GM21526 (cell line): ENCODE measurements around the gene IL1A.
A peak's percentile ranks its signal among the peaks of the same experiment; 100 is the strongest.
"Not testable (repeated sequence)": the region's sequence is repeated elsewhere in the genome, so short reads cannot be mapped to it uniquely, and the experiment has no call there.

Experiments used
- ATAC-seq: cut with Tn5 transposase; IDR thresholded peaks from one replicate; pipeline ENCODE4 v1.9.1; 2021; ENCODE audit warnings: moderate library complexity; ENCODE audit not compliant: unreplicated experiment, low FRiP score

Gene IL1A, protein sequence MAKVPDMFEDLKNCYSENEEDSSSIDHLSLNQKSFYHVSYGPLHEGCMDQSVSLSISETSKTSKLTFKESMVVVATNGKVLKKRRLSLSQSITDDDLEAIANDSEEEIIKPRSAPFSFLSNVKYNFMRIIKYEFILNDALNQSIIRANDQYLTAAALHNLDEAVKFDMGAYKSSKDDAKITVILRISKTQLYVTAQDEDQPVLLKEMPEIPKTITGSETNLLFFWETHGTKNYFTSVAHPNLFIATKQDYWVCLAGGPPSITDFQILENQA

DNA sequence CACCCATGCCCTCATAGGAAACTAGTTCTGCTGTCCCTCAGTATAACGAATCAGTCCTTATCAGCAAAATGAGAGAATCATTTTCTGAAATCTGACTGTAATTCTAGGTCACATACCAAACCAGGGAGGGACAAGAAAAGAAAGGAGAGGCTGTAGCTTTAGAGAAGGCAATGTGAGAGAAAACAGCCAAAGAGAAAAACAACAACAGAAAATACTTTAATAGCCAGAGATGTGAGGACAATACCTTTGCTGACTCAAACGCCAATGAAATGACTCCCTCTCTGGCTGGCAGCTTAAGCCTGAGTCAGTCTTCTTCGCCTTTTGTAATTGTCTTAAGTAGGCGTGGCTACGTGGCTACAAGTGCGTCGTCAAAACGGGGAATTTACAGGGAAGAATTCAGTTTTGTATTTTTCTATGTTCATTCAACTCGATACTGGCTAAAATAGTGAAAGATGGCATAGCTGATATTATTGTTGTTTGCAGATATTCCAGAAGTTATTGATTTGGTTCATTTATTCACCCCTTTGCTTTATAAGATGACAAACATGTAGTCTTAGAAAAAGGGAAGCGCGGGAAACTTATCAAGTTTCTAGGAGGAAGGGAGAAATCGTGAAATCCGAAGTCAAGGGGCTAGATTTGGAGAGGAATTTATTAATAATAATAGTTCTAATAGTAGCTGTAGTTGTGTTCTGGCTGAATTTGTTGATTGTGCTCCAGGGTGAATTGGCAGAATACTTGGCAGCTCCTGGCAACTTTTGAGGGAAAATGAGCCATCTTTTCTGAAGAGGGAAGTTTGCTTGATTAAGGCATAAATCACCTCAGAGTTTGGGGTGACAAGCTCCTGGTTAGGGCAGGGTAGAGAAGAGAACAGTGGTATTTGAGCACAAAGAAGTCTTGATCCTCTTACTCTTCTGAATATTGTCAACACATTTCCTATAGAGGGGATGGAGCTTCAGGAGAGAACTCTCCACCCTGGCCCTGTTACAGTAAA lies at the start of gene IL1A:
Gene IL1A, minus strand, starts transcription at position 295 of the 991 bp plus-strand sequence. CDS start 723 bp downstream, outside the sequence.
- ATAC-seq = no peak

DNA sequence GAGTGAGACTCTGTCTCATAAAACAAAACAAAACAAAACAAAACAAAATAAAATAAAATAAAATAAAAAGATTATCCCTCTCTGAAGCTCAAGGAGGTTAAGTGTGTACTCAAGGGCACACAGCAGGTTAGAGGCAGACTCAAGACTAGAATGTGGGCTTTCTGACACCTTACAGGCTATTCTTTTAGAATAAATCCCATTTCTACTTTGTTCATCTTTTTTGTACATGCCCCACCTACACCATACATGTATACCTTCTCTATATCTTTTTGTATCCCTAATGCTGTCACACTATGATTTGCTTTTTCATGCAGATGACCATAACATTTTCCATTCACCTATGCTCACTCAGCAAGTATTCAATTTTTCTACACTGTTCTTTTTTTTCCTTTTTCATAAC lies 49.7 kb upstream of the IL1A start:
- ATAC-seq = no peak

DNA sequence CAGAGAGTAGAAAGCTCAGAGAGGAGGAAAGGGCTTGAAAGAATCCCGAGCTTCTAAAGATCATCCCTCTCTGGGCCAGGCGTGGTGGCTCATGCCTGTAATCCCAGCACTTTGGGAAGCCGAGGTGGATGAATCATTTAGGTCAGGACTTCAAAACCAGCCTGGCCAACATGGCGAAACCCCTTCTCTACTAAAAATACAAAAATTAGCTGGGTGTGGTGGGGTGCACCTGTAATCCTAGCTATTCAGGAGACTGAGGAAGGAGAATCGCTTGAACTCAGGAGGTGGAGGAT lies 49.3 kb upstream of the IL1A start:
- not testable (repeated sequence) for ATAC-seq

DNA sequence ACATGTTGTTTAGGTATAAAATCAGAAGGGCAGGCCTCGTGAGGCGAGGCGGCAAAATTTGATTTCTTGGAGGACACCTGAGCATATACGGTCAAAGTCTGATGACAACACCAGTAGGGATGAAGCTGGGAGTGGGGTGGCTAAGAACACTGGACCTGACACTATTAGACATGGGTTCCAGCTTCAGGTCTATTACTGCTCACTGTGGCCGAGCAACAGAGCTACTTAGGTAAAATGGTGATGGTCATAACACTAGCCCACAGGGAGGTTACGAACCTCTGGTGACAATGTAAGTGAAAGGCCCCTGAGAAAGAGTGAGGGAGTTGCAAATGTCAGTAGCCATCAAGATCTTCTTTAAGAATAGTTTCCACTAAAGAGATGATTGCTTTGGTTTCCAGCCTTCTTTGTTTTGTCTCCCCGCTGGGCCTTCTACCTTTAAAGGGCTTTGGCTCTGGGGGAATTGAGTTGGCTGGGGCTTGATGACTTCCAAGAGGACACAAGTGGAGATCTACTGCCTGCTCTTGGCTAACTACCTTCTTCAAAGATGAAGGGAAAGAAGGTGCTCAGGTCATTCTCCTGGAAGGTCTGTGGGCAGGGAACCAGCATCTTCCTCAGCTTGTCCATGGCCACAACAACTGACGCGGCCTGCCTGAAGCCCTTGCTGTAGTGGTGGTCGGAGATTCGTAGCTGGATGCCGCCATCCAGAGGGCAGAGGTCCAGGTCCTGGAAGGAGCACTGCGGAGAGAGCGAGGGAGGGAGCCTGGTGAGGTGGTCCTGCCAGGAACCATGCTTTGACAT lies 48.7 kb upstream of the IL1A start:
- ATAC-seq = no peak

DNA sequence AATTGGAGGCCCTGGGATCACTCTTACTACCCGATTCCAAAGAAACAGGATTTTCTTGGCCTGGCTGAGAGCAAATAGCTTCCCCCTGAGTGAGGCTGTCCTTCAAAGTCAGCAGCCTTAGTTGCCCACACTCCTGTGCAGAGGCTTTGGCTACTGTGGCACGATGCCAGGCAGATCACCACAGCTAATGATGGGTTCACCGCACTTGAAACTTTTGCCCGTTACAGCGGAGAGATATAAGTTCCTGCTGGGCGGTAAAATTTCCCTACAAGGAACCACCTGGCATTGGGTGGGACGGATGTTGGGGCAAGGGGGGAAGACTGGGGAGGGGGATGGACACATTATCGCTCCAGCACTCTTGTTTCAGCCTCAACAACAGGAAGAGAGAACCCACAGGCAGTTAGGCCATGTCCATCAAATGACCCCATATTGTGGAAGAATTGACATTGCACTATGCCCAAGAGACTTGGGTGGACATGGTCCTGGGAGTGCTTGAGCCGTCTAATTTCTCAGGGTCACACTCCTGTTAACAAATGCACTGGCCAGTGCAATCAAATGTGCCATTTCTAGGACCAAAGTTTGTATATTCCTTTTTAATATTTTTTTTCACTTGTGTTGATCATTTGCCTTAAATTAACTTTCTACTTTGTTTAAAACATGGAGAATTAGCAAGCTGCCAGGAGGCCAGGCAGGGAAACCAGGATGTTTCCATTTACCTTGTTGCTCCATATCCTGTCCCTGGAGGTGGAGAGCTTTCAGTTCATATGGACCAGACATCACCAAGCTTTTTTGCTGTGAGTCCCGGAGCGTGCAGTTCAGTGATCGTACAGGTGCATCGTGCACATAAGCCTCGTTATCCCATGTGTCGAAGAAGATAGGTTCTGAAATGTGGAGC lies 47.9 kb upstream of the IL1A start:
- ATAC-seq = no peak

DNA sequence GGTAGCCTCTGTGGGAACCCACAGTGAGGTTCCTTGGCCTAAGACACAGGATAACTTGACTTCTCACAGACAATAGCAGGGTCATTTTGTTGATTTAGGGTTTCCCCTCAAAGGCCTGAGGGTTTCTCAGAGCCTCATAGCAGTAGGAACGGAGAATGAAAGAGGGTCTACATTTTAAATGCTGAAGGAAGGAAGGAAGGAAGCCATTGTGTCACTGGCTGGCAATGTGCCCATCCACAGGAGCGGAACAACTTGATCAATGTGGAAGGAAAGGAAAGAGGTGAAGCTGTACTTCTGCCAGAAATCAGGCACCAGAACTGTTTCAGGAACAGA lies 47.2 kb upstream of the IL1A start:
- ATAC-seq = no peak

DNA sequence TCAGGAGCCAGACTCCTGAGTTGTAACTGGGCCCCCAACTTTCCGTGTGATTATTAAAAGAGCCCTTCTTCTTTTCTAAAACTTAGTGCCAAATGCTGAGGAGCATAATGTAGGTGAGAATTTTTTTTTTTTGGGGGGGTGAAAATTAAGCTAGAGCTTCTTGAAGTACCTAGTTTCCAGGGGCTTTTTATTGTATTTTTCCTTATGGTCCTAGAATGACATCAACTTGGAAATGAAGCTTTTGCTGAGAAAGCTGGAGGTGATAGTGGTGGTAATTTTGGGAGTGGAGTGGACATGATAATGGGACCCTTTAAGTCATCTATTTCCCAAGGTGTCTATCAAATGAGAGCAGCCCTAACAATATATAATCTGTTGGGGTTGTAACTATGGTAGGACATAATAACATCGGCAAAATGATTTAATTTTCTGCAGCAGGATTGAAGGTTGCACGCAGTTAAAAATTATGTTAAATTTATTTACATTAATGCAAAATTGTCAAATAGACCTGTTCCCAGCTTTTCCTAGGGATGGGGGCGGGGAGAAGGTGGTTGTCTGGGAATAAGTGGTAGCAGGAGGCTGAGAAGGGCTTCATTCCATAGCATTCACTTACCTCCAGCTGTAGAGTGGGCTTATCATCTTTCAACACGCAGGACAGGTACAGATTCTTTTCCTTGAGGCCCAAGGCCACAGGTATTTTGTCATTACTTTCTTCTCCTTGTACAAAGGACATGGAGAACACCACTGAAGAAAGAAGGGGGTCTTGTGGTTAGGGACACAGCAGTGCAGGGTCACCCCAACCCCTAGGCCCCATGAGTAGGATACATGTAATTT lies 46.6 kb upstream of the IL1A start:
- no peak for ATAC-seq

DNA sequence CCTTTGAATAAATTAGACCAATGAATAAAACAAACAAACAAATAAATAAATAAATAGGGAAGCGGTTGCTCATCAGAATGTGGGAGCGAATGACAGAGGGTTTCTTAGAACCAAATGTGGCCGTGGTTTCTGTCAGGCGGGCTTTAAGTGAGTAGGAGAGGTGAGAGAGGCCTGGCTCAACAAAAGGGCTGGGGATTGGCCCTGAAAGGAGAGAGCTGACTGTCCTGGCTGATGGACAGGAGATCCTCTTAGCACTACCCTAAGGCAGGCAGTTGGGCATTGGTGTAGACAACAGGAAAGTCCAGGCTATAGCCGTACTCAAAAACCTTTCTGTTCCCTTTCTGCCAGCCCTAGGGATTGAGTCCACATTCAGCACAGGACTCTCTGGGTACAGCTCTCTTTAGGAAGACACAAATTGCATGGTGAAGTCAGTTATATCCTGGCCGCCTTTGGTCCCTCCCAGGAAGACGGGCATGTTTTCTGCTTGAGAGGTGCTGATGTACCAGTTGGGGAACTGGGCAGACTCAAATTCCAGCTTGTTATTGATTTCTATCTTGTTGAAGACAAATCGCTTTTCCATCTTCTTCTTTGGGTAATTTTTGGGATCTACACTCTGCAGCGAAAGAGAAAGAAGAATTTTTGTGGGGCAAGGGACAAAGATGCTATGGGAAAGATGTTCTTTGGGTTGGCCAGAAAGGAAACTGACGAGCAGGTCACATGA lies 45.8 kb upstream of the IL1A start:
- no peak for ATAC-seq

DNA sequence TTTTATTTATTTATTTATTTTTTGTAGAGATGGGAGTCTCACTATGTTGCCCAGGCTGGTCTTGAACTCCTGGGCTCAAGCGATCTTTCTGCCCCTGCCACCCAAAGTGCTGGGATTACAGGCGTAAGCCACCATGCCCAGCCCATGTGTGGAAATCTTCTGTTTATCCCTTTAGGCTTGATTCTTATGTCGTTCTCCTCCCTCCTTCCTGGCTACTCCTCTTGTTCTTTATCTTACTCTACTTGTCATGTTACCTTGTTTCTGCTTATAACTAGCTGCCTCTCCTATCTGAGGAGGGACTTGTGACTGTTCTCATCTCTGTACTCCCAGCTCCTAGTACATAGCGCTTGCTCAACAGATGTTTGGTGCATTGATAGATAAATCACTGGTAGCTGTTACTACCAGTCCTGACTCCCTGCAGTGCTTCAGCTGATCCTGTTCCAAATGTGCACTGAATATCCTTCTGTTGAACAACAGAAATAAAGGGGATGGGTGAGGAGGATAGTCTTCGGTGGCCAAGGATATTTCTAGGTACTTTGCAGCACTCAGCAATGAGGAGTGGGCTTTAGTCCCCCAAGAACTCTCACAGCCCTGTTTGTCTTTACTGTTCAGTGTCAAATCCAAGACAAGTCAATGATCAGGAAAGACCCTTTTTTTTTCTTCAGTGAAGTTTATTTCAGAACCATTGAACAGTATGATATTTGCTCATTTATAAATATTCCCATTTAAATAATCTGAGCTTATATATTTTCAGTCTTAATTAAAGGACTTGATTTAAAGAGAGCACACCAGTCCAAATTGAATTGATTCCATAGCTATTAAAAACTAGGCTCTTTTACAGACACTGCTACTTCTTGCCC lies 45.0 kb upstream of the IL1A start:
- no peak for ATAC-seq

DNA sequence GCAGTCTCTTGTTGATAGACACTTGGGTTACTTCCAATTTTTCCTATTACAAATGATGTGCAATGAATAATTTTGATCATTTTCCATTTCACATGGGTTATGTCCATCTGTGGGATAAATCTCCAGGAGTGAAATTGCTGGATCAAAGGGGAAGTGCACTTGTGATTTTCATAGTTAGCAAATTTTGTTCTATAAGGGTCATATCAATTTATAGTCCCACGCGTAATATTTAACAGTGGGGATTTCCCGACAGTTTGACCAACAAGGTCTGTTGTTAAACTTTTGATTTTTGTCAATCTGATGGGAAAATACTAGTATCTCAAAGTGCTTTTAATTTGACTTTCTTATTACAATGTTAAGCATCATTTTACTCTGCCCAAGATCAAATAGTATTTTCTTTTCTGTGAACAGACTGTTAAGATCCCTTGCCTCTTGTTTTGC lies 44.0 kb upstream of the IL1A start:
- no peak for ATAC-seq

DNA sequence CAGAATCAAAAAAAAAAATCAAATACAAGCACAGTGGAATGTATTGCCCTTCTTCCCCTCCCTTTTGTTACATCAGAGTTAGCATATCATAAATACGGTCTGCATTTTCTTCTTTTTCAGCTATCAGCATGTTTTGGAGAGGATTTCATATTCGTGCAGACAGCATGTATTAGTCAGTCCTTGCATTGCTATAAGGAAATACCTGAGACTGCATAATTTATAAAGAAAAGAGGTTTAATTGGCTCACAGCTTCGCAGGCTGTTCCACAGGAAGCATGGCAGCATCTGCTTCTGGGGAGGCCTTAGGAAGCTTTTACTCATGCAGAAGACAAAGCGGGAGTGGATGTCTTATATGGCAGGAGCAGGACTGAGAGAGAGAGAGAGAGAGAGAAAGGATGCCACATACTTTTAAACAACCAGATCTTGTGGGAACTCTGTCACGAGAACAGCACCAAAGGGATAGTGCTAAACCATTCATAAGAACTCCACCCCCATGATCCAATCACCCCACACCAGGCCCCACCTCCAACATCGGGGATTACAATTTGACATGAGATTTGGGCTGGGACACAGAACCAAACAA lies 43.4 kb upstream of the IL1A start:
- ATAC-seq = no peak

DNA sequence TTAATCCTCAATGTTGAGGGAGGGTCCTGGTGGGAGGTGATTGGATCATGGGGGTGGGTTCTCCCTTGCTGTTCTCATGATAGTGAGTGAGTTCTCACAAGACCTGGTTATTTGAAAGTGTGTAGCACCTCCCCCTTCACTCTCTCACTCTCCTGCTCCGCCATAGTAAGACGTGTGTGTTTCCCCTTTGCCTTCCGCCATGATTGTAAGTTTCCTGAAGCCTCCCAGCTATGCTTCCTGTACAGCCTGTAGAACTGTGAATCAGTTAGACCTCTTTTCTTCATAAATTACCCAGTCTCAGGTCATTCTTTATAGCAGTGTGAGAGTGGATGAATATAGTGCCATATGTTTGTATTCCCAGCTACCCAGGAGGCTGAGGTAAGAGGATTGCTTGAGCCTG lies 42.7 kb upstream of the IL1A start:
- no peak for ATAC-seq

DNA sequence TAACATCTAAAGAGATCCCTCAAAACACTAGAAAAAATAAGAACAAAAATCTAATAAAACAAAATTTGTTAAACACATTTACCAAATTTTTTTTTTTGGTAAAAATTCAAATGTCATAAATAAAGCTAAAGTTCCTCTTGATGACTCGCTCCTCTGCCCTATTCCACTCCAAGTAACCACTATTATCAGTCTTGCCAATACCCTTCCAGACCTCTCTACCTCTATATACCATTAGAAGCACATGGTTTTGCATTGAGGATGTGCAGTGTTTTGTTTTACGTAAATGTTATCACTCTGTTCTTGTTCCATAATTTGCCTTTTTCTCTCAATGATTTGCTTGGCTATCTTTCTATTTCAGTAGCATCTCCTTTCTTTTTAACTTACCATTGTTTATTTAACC lies 41.4 kb upstream of the IL1A start:
- ATAC-seq = no peak

DNA sequence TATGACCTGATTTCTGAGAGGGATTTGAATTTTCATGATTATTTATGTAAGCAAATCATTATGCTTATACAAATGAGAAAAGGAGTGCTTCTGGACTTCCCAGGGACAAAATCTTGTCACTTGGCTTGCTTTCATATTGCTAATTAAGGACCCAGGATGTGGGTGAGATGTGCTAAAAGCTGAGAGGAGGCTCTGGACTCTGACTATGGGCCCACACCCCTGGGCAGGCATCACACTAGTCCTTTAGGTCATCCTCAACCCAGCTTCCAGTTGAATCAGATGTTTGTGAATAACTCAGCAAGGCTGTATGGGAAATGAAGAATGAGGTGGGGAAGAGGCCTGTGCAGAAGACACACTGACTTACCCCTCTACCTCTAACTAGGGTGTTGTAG lies 40.4 kb upstream of the IL1A start:
- ATAC-seq = no peak

DNA sequence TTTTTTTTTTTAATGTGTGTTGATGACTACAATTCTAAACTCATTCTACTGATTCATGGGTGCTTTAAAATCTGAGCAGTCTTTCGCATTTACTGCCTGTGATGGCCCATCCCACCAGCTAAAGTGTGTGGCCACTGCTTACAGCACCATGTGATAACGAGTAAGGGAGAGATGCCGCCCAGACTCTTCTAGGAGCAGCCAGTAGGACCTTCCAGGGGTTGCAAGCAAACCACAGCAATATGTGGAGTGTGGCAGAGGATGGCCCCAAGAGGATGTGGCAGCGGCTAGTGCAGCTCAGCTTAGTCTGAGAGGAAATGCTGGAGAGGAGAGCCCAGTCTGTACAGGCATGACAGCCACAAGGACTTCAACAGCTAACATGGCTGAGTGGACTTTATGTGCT lies 37.4 kb upstream of the IL1A start:
- ATAC-seq = no peak

DNA sequence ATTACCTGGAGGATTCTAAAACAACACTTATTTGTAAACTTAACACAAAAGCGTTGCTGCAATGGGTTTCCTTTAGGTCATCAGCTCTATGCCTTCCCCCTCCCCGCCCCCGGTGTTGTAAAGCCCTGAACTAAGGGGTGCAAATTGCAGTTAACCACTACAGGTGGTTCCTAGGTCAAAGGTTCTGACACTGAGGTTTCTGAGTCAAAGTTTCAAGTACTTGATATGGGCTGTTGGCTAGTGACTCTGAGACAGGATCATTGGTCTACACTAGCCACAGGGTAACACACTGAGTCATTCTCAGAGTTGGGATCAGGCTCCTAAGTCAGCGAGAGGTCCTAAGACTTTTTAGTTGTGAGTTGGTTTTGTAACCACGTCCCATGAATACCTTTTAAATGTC lies 36.8 kb upstream of the IL1A start:
- ATAC-seq = peak; percentile 73

DNA sequence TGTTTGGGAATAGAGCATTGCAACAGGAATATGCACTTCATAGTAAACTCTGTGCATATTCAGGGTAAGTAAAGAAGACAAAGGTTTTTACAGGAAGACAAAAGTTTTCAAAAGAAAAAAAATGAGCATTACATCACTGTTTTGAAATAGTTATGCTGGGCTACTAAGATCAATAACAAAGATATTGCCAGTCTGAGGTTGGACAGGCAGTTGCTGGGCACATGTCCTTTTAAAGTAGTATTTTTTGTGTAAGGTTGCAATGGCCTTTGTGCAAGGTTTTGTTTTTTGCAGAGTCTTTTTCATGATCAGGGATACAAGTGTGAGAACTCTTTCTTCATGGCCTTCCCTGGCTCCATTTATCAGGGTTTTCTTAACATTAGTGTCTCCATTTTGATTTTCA lies 36.0 kb upstream of the IL1A start:
- ATAC-seq = no peak

DNA sequence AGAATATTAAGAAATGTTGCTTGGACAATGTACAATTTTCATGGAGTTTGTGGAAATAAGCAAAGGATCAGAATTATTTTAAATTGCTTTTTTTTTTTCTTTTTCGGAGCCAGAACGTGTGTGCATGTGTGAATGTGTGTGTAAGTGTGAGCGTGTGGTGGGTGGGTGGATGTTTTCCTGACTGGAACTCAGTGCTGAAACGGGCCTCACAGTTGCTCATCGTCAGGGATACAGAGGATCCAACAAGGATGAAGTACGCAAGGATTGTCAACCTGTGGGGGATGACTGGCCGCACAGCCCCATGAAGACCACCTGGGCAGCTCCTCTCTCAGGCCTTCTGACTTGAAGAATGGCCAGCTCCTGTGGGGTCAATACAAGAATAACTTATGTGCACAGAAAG lies 34.8 kb upstream of the IL1A start:
- no peak for ATAC-seq
